Forelimb muscle (tissue), 1 donor: Measurements from ENCODE around the gene TPK1. TPM values are rescaled to one million over a fixed set of nuclear protein-coding genes. Genes with fewer than 3 reads are reported as not detected.
"Not testable (repeated sequence)": the region's sequence is repeated elsewhere in the genome, so short reads cannot be mapped to it uniquely, and the experiment has no call there.

Experiments
- DNase-seq: peaks from one replicate; pipeline ENCODE4 v3.0.0-alpha.2; 2013; ENCODE audit warnings: low read depth
- polyA plus RNA-seq: library from polyadenylated mRNA; unstranded; fragments of 120-200 nt; gene quantifications from one replicate; pipeline ENCODE4 v1.2.1, GENCODE V29; 2013; ENCODE audit not compliant: insufficient read length

TPK1 gene
- polyA plus RNA-seq, 1 donor = 2.8 TPM

DNA sequence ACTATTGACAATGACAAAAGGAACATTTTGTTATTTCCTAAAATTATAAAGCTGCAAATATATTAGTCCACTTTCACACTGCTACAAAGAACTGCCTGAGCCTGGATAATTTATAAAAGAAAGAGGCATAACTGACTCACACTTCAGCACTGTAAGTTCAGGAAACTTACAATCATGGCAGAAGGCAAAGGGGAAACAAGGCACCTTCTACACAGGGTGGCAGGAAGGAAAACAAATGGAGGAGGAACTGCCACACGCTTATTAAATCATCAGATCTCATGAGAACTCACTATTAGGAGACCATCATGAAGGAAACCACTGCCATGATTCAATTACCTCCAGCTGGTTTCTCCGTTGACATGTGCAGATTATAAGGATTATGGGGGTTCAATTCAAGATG, 203.1 kb downstream of the TPK1 start:
- DNase-seq = no peak

DNA sequence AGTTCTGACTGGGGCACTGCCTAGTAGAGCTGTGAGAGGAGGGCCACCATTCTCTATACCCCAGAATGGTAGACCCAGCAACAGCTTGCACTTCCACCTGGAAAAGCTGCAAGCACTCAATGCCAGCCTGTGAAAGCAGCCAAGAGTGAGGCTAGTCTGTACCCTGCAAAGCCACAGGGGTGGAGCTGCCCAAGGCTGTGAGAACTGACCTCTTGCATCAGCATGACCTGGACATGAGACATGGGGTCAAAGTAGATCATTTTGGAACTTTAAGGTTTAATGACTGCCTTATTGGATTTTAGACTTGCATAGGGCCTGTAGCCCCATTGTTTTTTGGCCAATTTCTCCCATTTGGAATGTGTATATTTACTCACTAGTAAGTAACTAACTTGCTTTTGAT, 206.3 kb downstream of the TPK1 start:
- no peak for DNase-seq

- DNase-seq = no peak
These were observed 206.8 kb downstream of the TPK1 start for GRCh38 chr7:144629011-144629410.

GRCh38 chr7:144628176-144628575, 207.7 kb downstream of the TPK1 start:
- no peak for DNase-seq

- DNase-seq = no peak
These were observed 213.1 kb downstream of the TPK1 start for GRCh38 chr7:144622745-144623144.

DNA sequence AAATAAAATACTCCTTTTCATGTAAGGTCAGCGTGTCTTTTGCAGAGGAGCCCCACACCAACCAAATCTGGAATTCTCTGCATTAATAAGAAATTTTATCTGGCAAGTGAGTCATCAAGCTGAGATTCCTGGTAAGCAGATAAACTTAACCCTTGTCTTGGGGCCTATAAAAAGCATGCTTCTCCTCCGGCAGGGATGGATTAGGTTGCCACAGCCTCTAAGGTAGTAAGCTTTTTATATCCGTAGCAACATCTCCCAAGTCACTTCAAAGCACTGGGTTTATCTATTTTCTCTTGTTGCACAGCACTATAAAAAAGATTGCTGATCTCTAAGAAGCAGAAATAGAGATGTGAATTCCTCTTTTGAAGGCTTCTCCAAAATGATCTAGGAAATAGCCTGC, 229.6 kb downstream of the TPK1 start:
- DNase-seq = no peak

GRCh38 chr7:144596953-144597352, 238.9 kb downstream of the TPK1 start:
- no peak for DNase-seq

- no peak for DNase-seq
These were observed 241.3 kb downstream of the TPK1 start for GRCh38 chr7:144594580-144594979.

DNA sequence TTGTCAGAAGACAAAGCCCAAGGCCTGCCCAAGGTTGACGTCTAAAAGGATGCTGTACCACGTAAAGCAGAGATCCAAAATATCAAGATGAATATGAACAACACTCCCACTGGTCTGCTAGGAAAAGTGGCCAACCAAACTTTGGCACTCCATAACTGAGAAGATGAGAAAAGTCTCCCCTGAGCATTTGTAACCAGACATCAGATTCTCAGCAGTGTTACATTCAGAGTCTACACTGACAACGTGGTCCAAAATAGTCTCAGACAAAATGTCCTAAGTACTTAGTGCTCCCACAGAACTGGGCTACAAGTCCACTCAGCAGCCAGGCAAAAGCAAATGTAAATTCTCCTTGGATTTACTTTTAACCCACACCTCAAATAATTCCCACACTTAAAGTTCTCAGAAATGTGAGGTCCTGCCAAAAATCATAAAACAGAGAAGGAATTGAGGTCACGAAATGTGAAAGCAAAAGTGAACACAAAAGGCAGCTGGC, 247.2 kb downstream of the TPK1 start:
- peak; percentile 20 for DNase-seq

- DNase-seq = no peak
These were observed 248.2 kb downstream of the TPK1 start for GRCh38 chr7:144587701-144588100.

DNA sequence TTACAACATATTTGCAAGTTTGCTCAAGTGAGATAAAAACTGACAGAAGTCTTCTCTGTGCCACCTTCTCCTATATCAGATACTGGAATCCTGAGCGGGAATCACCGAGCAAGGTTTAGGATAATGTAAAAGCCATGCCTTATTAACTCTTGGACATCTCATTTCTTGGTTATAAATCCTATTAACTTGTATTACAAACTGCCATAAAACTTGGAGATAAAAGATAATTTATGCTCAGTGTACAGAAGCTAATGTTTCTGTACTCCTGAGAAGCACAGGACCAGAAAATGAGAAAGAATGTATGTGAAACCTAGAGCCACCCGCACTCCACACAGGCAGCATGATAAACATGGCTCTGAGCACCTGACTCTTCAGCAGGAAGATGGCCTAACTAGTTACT, 251.1 kb downstream of the TPK1 start:
- no peak for DNase-seq

- DNase-seq = no peak
These were observed 256.2 kb downstream of the TPK1 start for GRCh38 chr7:144579687-144580086.

DNA sequence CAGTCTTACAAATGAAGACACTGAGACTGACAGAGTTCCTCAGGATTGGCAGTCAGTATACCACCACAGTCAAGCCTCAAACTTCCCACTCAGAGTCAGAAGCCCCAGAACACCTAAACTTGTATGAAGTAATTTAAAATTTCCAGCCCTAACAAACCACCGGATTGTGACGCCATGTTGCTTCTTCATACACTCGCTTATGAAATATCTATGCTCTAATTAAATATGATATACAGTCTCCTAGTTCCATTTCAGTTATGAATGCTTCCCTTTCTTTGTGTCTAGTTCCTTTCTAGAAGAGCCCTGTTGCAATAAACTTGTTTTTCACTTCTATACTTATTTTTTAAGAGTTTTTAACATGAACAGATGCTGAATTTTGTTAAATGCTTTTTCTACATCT, 260.4 kb downstream of the TPK1 start:
- no peak for DNase-seq

DNA sequence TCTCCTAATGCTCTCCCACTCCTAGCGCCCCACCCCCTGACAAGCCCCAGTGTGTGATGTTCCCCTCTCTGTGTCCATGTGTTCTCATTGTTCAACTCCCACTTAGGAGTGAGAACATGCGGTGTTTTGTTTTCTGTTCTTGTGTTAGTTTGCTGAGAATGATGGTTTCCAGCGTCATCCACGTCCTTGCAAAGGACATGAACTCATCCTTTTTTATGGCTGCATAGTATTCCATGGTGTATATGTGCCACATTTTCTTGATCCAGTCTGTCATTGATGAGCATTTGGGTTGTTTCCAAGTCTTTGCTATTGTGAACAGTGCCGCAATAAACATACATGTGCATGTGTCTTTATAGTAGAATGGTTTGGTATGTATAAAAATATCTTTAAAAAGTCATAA, 261.1 kb downstream of the TPK1 start:
- DNase-seq = not testable (repeated sequence)

DNA sequence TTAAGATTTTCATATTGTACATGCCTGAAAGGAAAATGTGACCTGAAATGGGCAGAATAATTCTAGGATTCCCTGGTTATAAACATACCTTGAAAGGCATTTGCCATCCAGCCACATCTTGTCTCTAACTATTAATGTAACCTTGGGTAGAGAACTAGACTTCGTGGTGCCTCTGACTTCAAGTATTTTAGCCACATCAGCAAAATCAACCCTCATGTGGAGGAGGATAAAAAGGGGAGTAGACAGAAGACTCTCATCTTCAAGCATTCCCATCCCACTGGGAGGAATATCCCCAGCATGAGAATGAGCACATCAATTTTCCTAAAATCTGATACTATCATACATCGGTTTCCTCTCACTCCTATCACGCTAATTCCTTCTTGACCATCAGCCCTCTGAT, 267.6 kb downstream of the TPK1 start:
- DNase-seq = no peak

- no peak for DNase-seq
These were observed 270.3 kb downstream of the TPK1 start for GRCh38 chr7:144565586-144565985.

DNA sequence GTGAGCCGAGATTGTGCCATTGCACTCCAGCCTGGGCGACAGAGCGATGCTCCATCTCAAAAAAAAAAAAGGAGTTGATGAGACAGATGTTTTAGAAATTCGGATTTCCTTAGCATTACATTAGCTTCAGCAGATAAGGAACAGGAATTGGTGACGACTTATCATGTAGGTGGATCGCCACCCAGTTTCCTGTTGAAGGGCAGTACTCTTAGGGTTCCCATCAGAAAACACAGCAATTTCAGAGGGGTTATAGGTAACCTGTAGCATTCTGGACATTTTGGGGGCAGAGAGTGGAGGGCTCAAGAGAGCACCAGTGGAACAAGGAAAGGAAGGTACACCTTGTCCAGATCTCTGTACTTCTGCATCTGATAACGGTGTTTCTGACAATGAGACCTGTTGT, 286.0 kb downstream of the TPK1 start:
- no peak for DNase-seq

GRCh38 chr7:144548556-144548955, 287.3 kb downstream of the TPK1 start:
- no peak for DNase-seq

DNA sequence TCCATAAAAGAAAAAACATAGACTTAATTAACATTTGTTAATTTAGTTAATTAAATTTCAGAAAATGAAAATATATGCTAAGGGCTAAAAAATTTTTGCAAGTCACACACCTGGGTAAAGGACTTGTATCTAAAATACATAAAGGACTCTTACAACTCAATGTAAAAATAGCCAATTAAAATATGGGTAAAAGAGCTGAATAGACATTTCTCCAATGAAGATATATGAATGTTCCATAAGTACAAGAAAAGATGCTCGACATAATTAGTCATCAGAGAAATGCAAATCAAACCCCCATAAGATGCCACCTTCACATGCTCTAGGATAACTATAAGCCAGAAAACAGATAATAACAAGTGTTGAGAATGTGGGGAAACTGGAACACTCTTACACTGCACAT, 288.0 kb downstream of the TPK1 start:
- DNase-seq = no peak

DNA sequence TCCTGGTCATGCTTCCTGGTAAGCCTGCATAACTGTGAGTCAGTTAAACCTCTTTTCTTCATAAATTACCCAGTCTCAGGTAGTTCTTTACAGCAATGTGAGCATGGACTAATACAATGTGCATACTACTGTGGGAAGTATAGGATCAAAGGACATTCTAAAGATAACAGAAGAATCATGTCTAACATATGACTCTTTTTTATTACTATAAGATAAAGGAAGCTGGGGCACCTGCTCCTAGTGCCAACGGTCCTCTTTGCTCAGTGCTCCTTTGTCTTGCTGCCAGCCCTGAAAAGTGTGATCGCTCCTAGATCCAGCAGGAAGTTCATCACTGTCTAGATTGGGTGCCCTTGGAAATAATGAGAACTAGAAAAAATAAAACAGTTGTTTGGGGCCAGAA, 289.1 kb downstream of the TPK1 start:
- no peak for DNase-seq

DNA sequence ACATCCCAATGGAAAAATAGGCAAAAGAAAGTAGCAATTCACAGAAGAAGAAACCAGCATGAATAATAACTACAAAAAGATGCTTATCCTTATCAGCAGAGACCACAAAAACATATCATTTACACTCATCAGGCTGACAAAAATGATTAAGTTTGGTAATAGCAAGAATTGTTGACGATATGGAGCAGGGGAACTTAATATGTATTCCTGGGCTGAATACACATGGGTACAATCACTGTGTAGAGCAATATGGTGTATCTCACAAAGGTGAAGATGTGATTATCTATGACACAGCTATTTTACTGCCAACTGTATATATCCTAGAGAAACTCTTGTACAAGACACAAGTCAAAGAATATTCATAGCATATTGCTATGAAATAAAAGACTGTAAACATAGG, 290.5 kb downstream of the TPK1 start:
- DNase-seq = no peak

- no peak for DNase-seq
These were observed 301.0 kb downstream of the TPK1 start for GRCh38 chr7:144534655-144535395.

GRCh38 chr7:144534196-144534595, 301.7 kb downstream of the TPK1 start:
- DNase-seq = no peak

GRCh38 chr7:144531181-144531580, 304.7 kb downstream of the TPK1 start:
- no peak for DNase-seq
